NCI-H82 treated with DMSO at 0.1 percent for 48 hours (cell line): Measurements from ENCODE around the gene LCE3E.

Experiments
- DNase-seq: peaks from one replicate; lab custom pipeline; 2025; ENCODE audit not compliant: unreplicated experiment; lab: John Stamatoyannopoulos, UW

The LCE3E gene

GRCh38 chr1:152517237-152517811, 49.3 kb downstream of the LCE3E start:
- no peak for DNase-seq

- no peak for DNase-seq
These were observed 50.5 kb downstream of the LCE3E start for GRCh38 chr1:152516082-152516481.
